K562 (cell line): Measurements from ENCODE around the gene DNAJB4. TPM values are rescaled to one million over a fixed set of nuclear protein-coding genes. Genes with fewer than 3 reads are reported as not detected.

Experiments used
- ARID1B ChIP-seq: fragments of 450-650 bp; IDR thresholded peaks from 2 replicates; pipeline ENCODE4 v1.6.1; 2016; ENCODE audit warnings: antibody characterized with exemption, mild to moderate bottlenecking, inconsistent platforms
- BRD4 ChIP-seq: fragments of 200-600 bp; sonication (generic); IDR thresholded peaks from 2 replicates; pipeline ENCODE4 v1.6.1; 2017; ENCODE audit warnings: inconsistent platforms
- DPF2 ChIP-seq: fragments of 450-650 bp; IDR thresholded peaks from 2 replicates; pipeline ENCODE4 v1.6.1; 2016
- ELF2 ChIP-seq: fragments of 250-450 bp; sonication (Bioruptor Pico); IDR thresholded peaks from 2 replicates; pipeline ENCODE4 v1.5.0; 2021; ENCODE audit warnings: mild to moderate bottlenecking
- GATAD2B ChIP-seq: fragments of 450-650 bp; IDR thresholded peaks from 2 replicates; pipeline ENCODE4 v1.6.1; 2017; ENCODE audit warnings: mild to moderate bottlenecking, borderline replicate concordance
- MBD2 ChIP-seq: sonication (generic); IDR thresholded peaks from 2 replicates; pipeline ENCODE4 v1.6.1; 2016; ENCODE audit warnings: low read depth, borderline replicate concordance
- NFE2L1 ChIP-seq: fragments of 450-650 bp; IDR thresholded peaks from 2 replicates; pipeline ENCODE4 v1.6.1; 2016; ENCODE audit warnings: missing genetic modification characterization, low read depth, mild to moderate bottlenecking, missing compliant biosample characterization, moderate library complexity, borderline replicate concordance
- NR3C1 ChIP-seq: sonication (generic); formaldehyde crosslinking; IDR thresholded peaks from 2 replicates; pipeline ENCODE4 v1.8.1; 2022; ENCODE audit warnings: missing genetic modification reagents
- USF1 ChIP-seq: sonication (generic); formaldehyde crosslinking; IDR thresholded peaks from 2 replicates; pipeline ENCODE4 v1.9.0; 2022; ENCODE audit warnings: mild to moderate bottlenecking, missing genetic modification reagents
- XRCC4 ChIP-seq: IDR thresholded peaks from one replicate; pipeline ENCODE4 v1.6.1; 2011; ENCODE audit not compliant: insufficient read depth, insufficient read length; ENCODE audit errors: extremely low read depth
- ZNF121 ChIP-seq: sonication (generic); formaldehyde crosslinking; conservative IDR thresholded peaks from 2 replicates; pipeline ENCODE4 v1.8.0; 2022; ENCODE audit warnings: missing genetic modification reagents
- ZNF232 ChIP-seq: sonication (generic); formaldehyde crosslinking; IDR thresholded peaks from 2 replicates; pipeline ENCODE4 v1.8.0; 2022; ENCODE audit warnings: mild to moderate bottlenecking, missing genetic modification reagents
- polyA plus RNA-seq, 8 experiments: library from polyadenylated mRNA; depleted of rRNA in 4 of 8; stranded (reverse) in 5 of 8; unstranded in 3 of 8; fragments of >200 nt; fragmentation: Nextera tagmentation in 2 of 8; fragmentation: Illumina TruSeq in 1 of 8; extraction: Ambion mirVana in 2 of 8; extraction: Trizol in 1 of 8; gene quantifications; 2 replicates each; pipeline versions ENCODE4 v1.2.1 to v1.2.3, GENCODE V29; 2011 to 2014; ENCODE audit warnings: inconsistent platforms in 1 of 8, missing spikeins in 1 of 8
- total RNA-seq, 7 experiments: library from RNA; depleted of rRNA in 6 of 7; stranded (reverse); fragments of >200 nt in 6 of 7; fragmentation: Illumina TruSeq in 2 of 7; extraction: Trizol in 2 of 7; gene quantifications; 2 replicates each; pipeline versions ENCODE4 v1.2.1 to v1.2.3, GENCODE V29; 2011 to 2021; ENCODE audit warnings: low replicate concordance in 1 of 7
- TF ChIP-seq, protein P1 (sequence below): IDR thresholded peaks from 2 replicates; pipeline ENCODE4 v1.6.1; 2011; ENCODE audit warnings: borderline replicate concordance, low read depth, mild to moderate bottlenecking, moderate library complexity, low read length; ENCODE audit not compliant: insufficient read depth, poor library complexity, severe bottlenecking

DNAJB4 gene
- total and polyA plus RNA-seq, 9 of the 15 experiments (the other 6 are each of a cell fraction or from before 2014, with no cell fraction given), result 8.5 to 27.7 (median 19.8) TPM

GRCh38 chr1:78003070-78003746 is 1.5 kb upstream of the DNAJB4 start (continued):
- TF ChIP-seq XRCC4 (no peak), ZNF232 (CRISPR knock-in tag) (no peak), GATAD2B (peak; percentile 16; the same call in 1 of the 2 replicates), NFE2L1 (tag) (peak; percentile 92), USF1 (CRISPR knock-in tag) (no peak), ELF2 (0 out of 2 replicates have a peak, but pooled peaks have one; percentile 15), NR3C1 (CRISPR knock-in tag) (no peak), BRD4 (peak; percentile 65; the same call in 1 of the 2 replicates), ZNF121 (CRISPR knock-in tag) (no peak), MBD2 (no peak), DPF2 (peak; percentile 73), ARID1B (peak; percentile 61)
- TF ChIP-seq, protein P1, sequence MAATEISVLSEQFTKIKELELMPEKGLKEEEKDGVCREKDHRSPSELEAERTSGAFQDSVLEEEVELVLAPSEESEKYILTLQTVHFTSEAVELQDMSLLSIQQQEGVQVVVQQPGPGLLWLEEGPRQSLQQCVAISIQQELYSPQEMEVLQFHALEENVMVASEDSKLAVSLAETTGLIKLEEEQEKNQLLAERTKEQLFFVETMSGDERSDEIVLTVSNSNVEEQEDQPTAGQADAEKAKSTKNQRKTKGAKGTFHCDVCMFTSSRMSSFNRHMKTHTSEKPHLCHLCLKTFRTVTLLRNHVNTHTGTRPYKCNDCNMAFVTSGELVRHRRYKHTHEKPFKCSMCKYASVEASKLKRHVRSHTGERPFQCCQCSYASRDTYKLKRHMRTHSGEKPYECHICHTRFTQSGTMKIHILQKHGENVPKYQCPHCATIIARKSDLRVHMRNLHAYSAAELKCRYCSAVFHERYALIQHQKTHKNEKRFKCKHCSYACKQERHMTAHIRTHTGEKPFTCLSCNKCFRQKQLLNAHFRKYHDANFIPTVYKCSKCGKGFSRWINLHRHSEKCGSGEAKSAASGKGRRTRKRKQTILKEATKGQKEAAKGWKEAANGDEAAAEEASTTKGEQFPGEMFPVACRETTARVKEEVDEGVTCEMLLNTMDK, result no peak
